ENCODE results near the gene GRID2. TPM values are rescaled to one million over a fixed set of nuclear protein-coding genes. Genes with fewer than 3 reads are reported as not detected.

GRID2 gene
- total and polyA plus RNA-seq, 9 of the 15 experiments (the other 6 are each of a cell fraction or from before 2014, with no cell fraction given) = 0.04 TPM; not detected in 7

GRCh38 chr4:93502991-93503390 lies 1199.2 kb downstream of the GRID2 start:
- Histone ChIP-seq H3K27ac (ENCODE audit: extremely low read depth, low read depth, low read length) (no peak overlapping the region), H2AFZ (ENCODE audit: low read depth, low read length) (no peak overlapping the region), H3K79me2 (ENCODE audit: control insufficient read depth, insufficient read depth, low read length) (no peaks in the 10 kb centered on the region), H3K9me3 (replicated peaks; ENCODE audit: control insufficient read depth, insufficient read depth, low read depth, low read length) (no peaks in the 10 kb centered on the region), H3K9ac (ENCODE audit: insufficient read depth in 1 of 2, low read depth in 2 of 2, low read length in 2 of 2) (no peak overlapping the region), H3K4me2 (ENCODE audit: insufficient read depth, low read length) (no peak overlapping the region), H3K27me3 (ENCODE audit: control insufficient read depth in 2 of 2, insufficient read depth in 2 of 2, low read length in 2 of 2) (no peaks in the 10 kb centered on the region), H3K9me1 (ENCODE audit: control insufficient read depth, insufficient read depth, low read length) (no peaks in the 10 kb centered on the region), H3K4me3 (no peak overlapping the region), H3K36me3 (ENCODE audit: control insufficient read depth, insufficient read depth, low read length) (no peaks in the 10 kb centered on the region), H4K20me1 (replicated peaks; ENCODE audit: control insufficient read depth, insufficient read depth, low read length) (no peaks in the 10 kb centered on the region), H3K4me1 (replicated peaks in 1 of 2; ENCODE audit: control insufficient read depth in 2 of 2, insufficient read depth in 2 of 2, low read length in 2 of 2) (no peaks in the 10 kb centered on the region)
- FAIRE-seq = no peak
- ChIA-PET POLR2A (no interaction called here), CTCF (ENCODE audit: low intra/inter-chr PET ratio) (no interaction called here)
- WGBS (ENCODE audit: insufficient coverage, low coverage, missing lambda C conversion rate) = 0% methylated on average over 1 of the region's 2 CpGs
- DNase-seq (ENCODE audit: extremely low read depth in 1 of 4, low spot score in 3 of 4) = no peak
- in situ Hi-C loops (cut with MboI) (no loop called here), intact Hi-C loops (cut with micrococcal nuclease) (no loop called here)
- ATAC-seq = no peak
- TF ChIP-seq POLR2AphosphoS2 (IDR thresholded peaks at IDR 0.05; ENCODE audit: low read length) = no peak
- no peak for TF ChIP-seq SRSF3 (IDR thresholded peaks at IDR 0.05; ENCODE audit: insufficient read depth, low read length)
- TF ChIP-seq, protein P1, sequence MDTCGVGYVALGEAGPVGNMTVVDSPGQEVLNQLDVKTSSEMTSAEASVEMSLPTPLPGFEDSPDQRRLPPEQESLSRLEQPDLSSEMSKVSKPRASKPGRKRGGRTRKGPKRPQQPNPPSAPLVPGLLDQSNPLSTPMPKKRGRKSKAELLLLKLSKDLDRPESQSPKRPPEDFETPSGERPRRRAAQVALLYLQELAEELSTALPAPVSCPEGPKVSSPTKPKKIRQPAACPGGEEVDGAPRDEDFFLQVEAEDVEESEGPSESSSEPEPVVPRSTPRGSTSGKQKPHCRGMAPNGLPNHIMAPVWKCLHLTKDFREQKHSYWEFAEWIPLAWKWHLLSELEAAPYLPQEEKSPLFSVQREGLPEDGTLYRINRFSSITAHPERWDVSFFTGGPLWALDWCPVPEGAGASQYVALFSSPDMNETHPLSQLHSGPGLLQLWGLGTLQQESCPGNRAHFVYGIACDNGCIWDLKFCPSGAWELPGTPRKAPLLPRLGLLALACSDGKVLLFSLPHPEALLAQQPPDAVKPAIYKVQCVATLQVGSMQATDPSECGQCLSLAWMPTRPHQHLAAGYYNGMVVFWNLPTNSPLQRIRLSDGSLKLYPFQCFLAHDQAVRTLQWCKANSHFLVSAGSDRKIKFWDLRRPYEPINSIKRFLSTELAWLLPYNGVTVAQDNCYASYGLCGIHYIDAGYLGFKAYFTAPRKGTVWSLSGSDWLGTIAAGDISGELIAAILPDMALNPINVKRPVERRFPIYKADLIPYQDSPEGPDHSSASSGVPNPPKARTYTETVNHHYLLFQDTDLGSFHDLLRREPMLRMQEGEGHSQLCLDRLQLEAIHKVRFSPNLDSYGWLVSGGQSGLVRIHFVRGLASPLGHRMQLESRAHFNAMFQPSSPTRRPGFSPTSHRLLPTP (IDR thresholded peaks at IDR 0.05; ENCODE audit: borderline replicate concordance, extremely low read depth, insufficient read length) = no peak
- TF ChIP-seq ELF1 (tag; IDR thresholded peaks at IDR 0.05) = no peak
- TF ChIP-seq RB1 (IDR thresholded peaks at IDR 0.05; ENCODE audit: low read depth) = no peak
- TF ChIP-seq KAT8 (IDR thresholded peaks at IDR 0.05; ENCODE audit: low read depth) = no peak
- TF ChIP-seq CSDE1 (IDR thresholded peaks at IDR 0.05) = no peak
- TF ChIP-seq HEY1 (CRISPR knock-in tag; IDR thresholded peaks at IDR 0.05; ENCODE audit: borderline replicate concordance) = no peak
- no peak for TF ChIP-seq CXXC5 (CRISPR knock-in tag; IDR thresholded peaks at IDR 0.05)
- TF ChIP-seq WHSC1 (IDR thresholded peaks at IDR 0.05; ENCODE audit: low read length) = no peak
- no peak for TF ChIP-seq ZNF212 (CRISPR knock-in tag; IDR thresholded peaks at IDR 0.05)
- TF ChIP-seq HCFC1 (IDR thresholded peaks at IDR 0.05; ENCODE audit: low read depth, low read length) = no peak
- no peak for TF ChIP-seq HNRNPH1 (optimal IDR thresholded peaks at IDR 0.05; ENCODE audit: low read depth, low read length)
- TF ChIP-seq NKRF (IDR thresholded peaks at IDR 0.05; ENCODE audit: borderline replicate concordance) = no peak
- no peak for TF ChIP-seq PCBP1 (IDR thresholded peaks at IDR 0.05; ENCODE audit: low read depth, low read length, poor library complexity, severe bottlenecking)
- TF ChIP-seq ARID1B (IDR thresholded peaks at IDR 0.05) = no peak
- no peak for TF ChIP-seq ZZZ3 (IDR thresholded peaks at IDR 0.05)
- no peak for TF ChIP-seq CHCHD3 (CRISPR knock-in tag; IDR thresholded peaks at IDR 0.05)
- TF ChIP-seq TCF3 (CRISPR knock-in tag; IDR thresholded peaks at IDR 0.05) = no peak
- BruUV-seq (replicated peaks) = no TSS peak
